Upper lobe of right lung (tissue), 1 donor: Measurements from ENCODE around the gene STK31. TPM values are rescaled to one million over a fixed set of nuclear protein-coding genes. Genes with fewer than 3 reads are reported as not detected.
A peak's percentile ranks its signal among the peaks of the same experiment; 100 is the strongest.

Experiments
- ATAC-seq: fragments of 200-7000 bp; cut with Tn5 transposase; one replicate; pipeline ENCODE4 v1.9.1; 2020; ENCODE audit warnings: mild to moderate bottlenecking, moderate library complexity
- DNase-seq: peaks from one replicate; pipeline ENCODE4 v3.0.0-alpha.2; 2020
- H3K27ac ChIP-seq: fragments of 200-600 bp; one replicate; pipeline ENCODE4 v1.8.0; 2022
- H3K27me3 ChIP-seq: fragments of 200-600 bp; one replicate; pipeline ENCODE4 v1.8.0; 2022; ENCODE audit warnings: mild to moderate bottlenecking
- H3K36me3 ChIP-seq: fragments of 200-600 bp; one replicate; pipeline ENCODE4 v1.8.0; 2022
- H3K4me1 ChIP-seq: fragments of 200-600 bp; one replicate; pipeline ENCODE4 v1.8.0; 2022
- H3K4me3 ChIP-seq: fragments of 200-600 bp; one replicate; pipeline ENCODE4 v1.8.0; 2022; ENCODE audit warnings: mild to moderate bottlenecking
- H3K9me3 ChIP-seq: fragments of 200-600 bp; one replicate; pipeline ENCODE4 v1.8.0; 2022
- CTCF ChIP-seq: fragments of 200-600 bp; IDR thresholded peaks from one replicate; pipeline ENCODE4 v1.8.0; 2022; ENCODE audit warnings: antibody characterized with exemption
- intact Hi-C: fragments of 100-400 bp; cut with DNase I; formaldehyde crosslinking; loops from one replicate; pipeline ENCODE4 v1.11.0; 2022
- total RNA-seq: library from RNA; stranded (reverse); fragmentation: NEBNext Ultra II Directional; extraction: Animal tissue kit (Norgen Biotek cat#: 25700); gene quantifications from one replicate; pipeline ENCODE4 v1.2.1, GENCODE V29; 2021
- donor health status: DM: no; HTN: yes; CAD: no; lungs with severe emphysema.

The STK31 gene
- total RNA-seq, 1 donor from 2014 or later = 1.1 TPM

DNA sequence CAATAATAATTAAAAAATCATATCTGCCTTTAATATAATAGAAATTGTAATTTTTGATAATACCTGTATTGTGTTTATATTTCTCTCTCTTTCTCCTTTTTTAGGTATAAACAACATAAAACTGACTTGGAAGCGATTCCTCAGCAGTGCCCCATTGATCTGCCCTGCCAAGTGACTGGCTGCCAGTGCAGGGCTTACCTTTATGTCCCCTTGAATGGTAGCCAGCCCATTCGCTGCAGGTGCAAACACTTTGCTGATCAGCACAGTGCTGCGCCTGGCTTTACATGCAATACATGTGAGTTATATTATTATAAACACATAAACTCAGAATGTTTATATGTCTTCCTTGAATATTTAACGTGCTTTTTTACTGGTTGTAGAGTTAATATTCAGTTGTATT, 20.9 kb upstream of the STK31 start:
- TF ChIP-seq CTCF = no peak
- Histone ChIP-seq H3K36me3 (peaks cover 46% of the 10 kb centered on the region), H3K27ac (no peak overlapping the region), H3K4me1 (no peaks in the 10 kb centered on the region), H3K27me3 (no peaks in the 10 kb centered on the region), H3K9me3 (no peaks in the 10 kb centered on the region), H3K4me3 (no peak overlapping the region)
- DNase-seq = no peak
- no peak for ATAC-seq
- intact Hi-C loops = no loop called here

DNA sequence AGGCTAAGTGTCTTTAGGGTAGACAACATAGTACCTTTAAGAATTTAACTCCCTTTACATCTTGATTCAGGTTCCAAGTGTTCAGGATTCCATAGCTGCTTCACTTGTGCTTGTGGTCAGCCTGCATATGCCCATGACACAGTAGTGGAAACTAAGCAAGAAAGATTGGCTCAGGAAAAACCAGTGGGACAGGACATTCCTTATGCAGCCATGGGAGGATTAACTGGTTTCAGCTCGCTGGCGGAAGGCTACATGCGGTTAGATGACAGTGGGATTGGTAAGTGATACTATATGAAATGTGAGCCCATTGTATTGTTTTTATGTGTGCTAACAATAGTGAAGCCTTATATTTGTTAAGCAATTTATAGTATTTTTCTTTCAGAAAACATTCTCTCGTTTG, 18.7 kb upstream of the STK31 start:
- DNase-seq (no peak), ATAC-seq (no peak)
- Histone ChIP-seq H3K4me3 (no peak overlapping the region), H3K27ac (no peak overlapping the region), H3K36me3 (peaks cover 61% of the 10 kb centered on the region), H3K9me3 (no peaks in the 10 kb centered on the region), H3K4me1 (no peaks in the 10 kb centered on the region), H3K27me3 (no peaks in the 10 kb centered on the region)
- intact Hi-C loops = no loop called here
- TF ChIP-seq CTCF = no peak

DNA sequence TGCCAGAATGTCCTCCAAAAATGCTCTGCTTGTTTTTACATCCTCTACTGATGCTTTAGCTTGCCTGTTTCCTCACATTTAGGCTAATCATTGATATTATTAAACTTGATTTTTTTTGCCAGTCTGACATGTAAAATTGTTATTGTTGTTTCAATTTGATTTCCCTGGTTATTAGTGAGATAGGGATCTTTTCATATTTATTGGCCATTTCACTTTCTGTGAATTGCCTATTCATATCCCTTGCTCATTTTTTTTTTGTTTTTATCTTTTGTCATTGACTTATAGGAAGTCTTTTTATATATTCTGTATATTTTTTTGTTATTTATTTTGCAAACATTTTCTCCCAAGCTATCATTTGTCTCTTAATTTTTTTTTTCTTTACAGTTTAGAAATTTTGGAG, 16.8 kb upstream of the STK31 start:
- H3K36me3 ChIP-seq = peaks cover 60% of the 10 kb centered on the region
- intact Hi-C loops = no loop called here
- ATAC-seq (no peak), DNase-seq (no peak)
- no peaks in the 10 kb centered on the region for H3K4me1 ChIP-seq
- no peaks in the 10 kb centered on the region for H3K9me3 ChIP-seq
- H3K27me3 ChIP-seq = no peaks in the 10 kb centered on the region
- no peak overlapping the region for H3K27ac ChIP-seq
- no peak overlapping the region for H3K4me3 ChIP-seq
- TF ChIP-seq CTCF = no peak

GRCh38 chr7:23696916-23697441, 13.0 kb upstream of the STK31 start:
- TF ChIP-seq CTCF = peak; percentile 70
- DNase-seq (peak; percentile 78), ATAC-seq (peak; percentile 88)
- no peaks in the 10 kb centered on the region for H3K27me3 ChIP-seq
- no peak overlapping the region for H3K27ac ChIP-seq
- no peak overlapping the region for H3K4me3 ChIP-seq
- peaks cover 36% of the 10 kb centered on the region for H3K36me3 ChIP-seq
- H3K9me3 ChIP-seq = no peaks in the 10 kb centered on the region
- no peaks in the 10 kb centered on the region for H3K4me1 ChIP-seq
- intact Hi-C loops = no loop called here

DNA sequence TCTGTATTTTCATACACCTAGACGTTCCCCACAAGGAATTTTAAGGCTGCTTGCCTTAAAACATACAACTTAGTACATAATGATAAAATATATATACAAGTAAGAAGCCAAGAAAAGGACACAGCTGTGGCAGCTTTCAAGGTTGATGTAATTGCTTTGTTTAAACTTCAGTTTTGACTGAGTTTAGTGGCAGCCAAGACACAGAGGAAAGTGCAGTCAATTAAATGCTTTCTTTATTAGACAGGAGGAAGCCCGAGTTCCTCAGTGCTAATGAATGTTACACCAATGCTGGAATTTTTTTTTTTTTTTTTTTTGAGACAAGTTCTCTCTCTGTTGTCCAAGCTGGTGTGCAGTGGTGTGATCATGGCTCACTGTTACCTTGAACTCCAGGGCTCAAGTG, 11.2 kb upstream of the STK31 start:
- no peak for DNase-seq
- intact Hi-C loops = no loop called here

More for the DNA sequence above, 11.2 kb upstream of the STK31 start:
- H3K27ac ChIP-seq = no peak overlapping the region
- H3K27me3 ChIP-seq = no peaks in the 10 kb centered on the region
- no peak for ATAC-seq
- H3K36me3 ChIP-seq = peaks cover 32% of the 10 kb centered on the region
- no peak for TF ChIP-seq CTCF
- no peak overlapping the region for H3K4me3 ChIP-seq
- no peaks in the 10 kb centered on the region for H3K9me3 ChIP-seq
- no peaks in the 10 kb centered on the region for H3K4me1 ChIP-seq
